SK-N-SH (cell line): ENCODE data around the gene GGA3. TPM values are rescaled to one million over a fixed set of nuclear protein-coding genes. Genes with fewer than 3 reads are reported as not detected.

ENCODE experiments used
- CTCF ChIA-PET: fragments of 300-600, 350-600 bp; formaldehyde crosslinking; extraction: SDS; loops from one replicate; lab custom pipeline; 2021; lab: Yijun Ruan, JAX
- POLR2A ChIA-PET: fragments of 350-600 bp; sonication (Branson Sonifier 250); formaldehyde crosslinking; extraction: SDS; loops from one replicate; lab custom pipeline; 2020; ENCODE audit warnings: antibody characterized with exemption, inconsistent platforms; lab: Yijun Ruan, JAX
- DNase-seq: peaks from one replicate; pipeline ENCODE4 v3.0.0; 2012
- H2AFZ ChIP-seq: fragments of 200-600 bp; sonication (generic); 2 replicates; pipeline ENCODE4 v1.8.1; 2016; ENCODE audit warnings: antibody characterized with exemption, mild to moderate bottlenecking, low read depth
- H3F3A ChIP-seq: fragments of 200-600 bp; sonication (generic); replicated peaks from 2 replicates; pipeline ENCODE3; 2016; ENCODE audit warnings: antibody characterized with exemption, mild to moderate bottlenecking; ENCODE audit not compliant: insufficient read depth
- H3K27ac ChIP-seq, 2 experiments: fragments of 200-500 bp in 1 of 2; fragments of 200-600 bp in 1 of 2; sonication (Bioruptor generic) in 1 of 2; sonication (generic), shearing (Covaris generic) in 1 of 2; 2 replicates each; pipeline versions ENCODE4 v1.5.1 to v1.6.1; 2014 to 2016; ENCODE audit warnings: low read depth in 2 of 2, inconsistent platforms in 1 of 2, low read length in 1 of 2, mild to moderate bottlenecking in 1 of 2, mixed read lengths in 1 of 2
- H3K27me3 ChIP-seq: fragments of 200-600 bp; sonication (generic), shearing (Covaris generic); 2 replicates; pipeline ENCODE4 v1.6.1; 2016; ENCODE audit warnings: mixed run types; ENCODE audit not compliant: insufficient read depth
- H3K36me3 ChIP-seq, 2 experiments: fragments of 200-500 bp in 1 of 2; fragments of 200-600 bp in 1 of 2; sonication (Bioruptor generic) in 1 of 2; sonication (generic) in 1 of 2; replicated peaks in 1 of 2; 2 replicates each; pipeline versions ENCODE3 to v1.5.1; 2014 to 2016; ENCODE audit warnings: low read length in 1 of 2, mild to moderate bottlenecking in 1 of 2; ENCODE audit not compliant: insufficient read depth in 2 of 2, control insufficient read depth in 1 of 2
- H3K4me1 ChIP-seq, 2 experiments: fragments of 200-500 bp in 1 of 2; fragments of 200-600 bp in 1 of 2; sonication (Bioruptor generic) in 1 of 2; sonication (generic), shearing (Covaris generic) in 1 of 2; 2 replicates each; pipeline versions ENCODE4 v1.5.1 to v1.6.1; 2014 to 2016; ENCODE audit warnings: low read depth in 1 of 2, low read length in 1 of 2, mixed run types in 1 of 2; ENCODE audit not compliant: insufficient read depth in 2 of 2, control insufficient read depth in 1 of 2
- H3K4me2 ChIP-seq: fragments of 200-600 bp; sonication (generic), shearing (Covaris generic); 2 replicates; pipeline ENCODE4 v1.6.1; 2017; ENCODE audit warnings: mixed run types
- H3K4me3 ChIP-seq, 2 experiments: fragments of 200-500 bp in 1 of 2; fragments of 200-600 bp in 1 of 2; sonication (Bioruptor generic) in 1 of 2; sonication (generic), shearing (Covaris generic) in 1 of 2; 2 replicates each; pipeline versions ENCODE4 v1.5.1 to v1.8.1; 2014 to 2016; ENCODE audit warnings: low read depth in 2 of 2, inconsistent platforms in 1 of 2, low read length in 1 of 2, mild to moderate bottlenecking in 1 of 2, mixed read lengths in 1 of 2, moderate library complexity in 1 of 2
- H3K79me2 ChIP-seq: fragments of 200-600 bp; sonication (generic); 2 replicates; pipeline ENCODE4 v1.8.1; 2017; ENCODE audit warnings: mild to moderate bottlenecking; ENCODE audit not compliant: insufficient read depth
- H3K9ac ChIP-seq: fragments of 200-600 bp; sonication (generic); 2 replicates; pipeline ENCODE4 v1.6.1; 2017; ENCODE audit warnings: mixed run types
- H3K9me2 ChIP-seq: fragments of 200-600 bp; sonication (generic); 2 replicates; pipeline ENCODE4 v1.6.1; 2017; ENCODE audit warnings: mixed run types
- H3K9me3 ChIP-seq: fragments of 200-600 bp; sonication (generic); 2 replicates; pipeline ENCODE4 v1.6.1; 2017; ENCODE audit warnings: mixed run types, mild to moderate bottlenecking, moderate library complexity
- H4K20me1 ChIP-seq: fragments of 200-600 bp; sonication (generic); 2 replicates; pipeline ENCODE4 v1.6.1; 2017; ENCODE audit warnings: mild to moderate bottlenecking, mixed run types; ENCODE audit not compliant: insufficient read depth
- EP300 ChIP-seq, 2 experiments: IDR thresholded peaks; 2 replicates each; pipeline versions ENCODE4 v1.4.0 to v1.6.1; 2012; ENCODE audit warnings: borderline replicate concordance in 1 of 2, low read depth in 1 of 2, low read length in 1 of 2
- FOSL2 ChIP-seq: IDR thresholded peaks from 2 replicates; pipeline ENCODE4 v1.4.0; 2012; ENCODE audit warnings: low read depth, mild to moderate bottlenecking, moderate library complexity, borderline replicate concordance
- GABPA ChIP-seq: IDR thresholded peaks from 2 replicates; pipeline ENCODE4 v1.4.0; 2012; ENCODE audit warnings: low read depth, mild to moderate bottlenecking
- JUND ChIP-seq: IDR thresholded peaks from 2 replicates; pipeline ENCODE4 v1.4.0; 2012
- MXI1 ChIP-seq: IDR thresholded peaks from 2 replicates; pipeline ENCODE4 v1.6.1; 2012; ENCODE audit warnings: mild to moderate bottlenecking, low read depth, low read length, improper control_type of control experiment
- NFIC ChIP-seq: IDR thresholded peaks from 2 replicates; pipeline ENCODE4 v1.4.0; 2012; ENCODE audit warnings: borderline replicate concordance
- RAD21 ChIP-seq: IDR thresholded peaks from 2 replicates; pipeline ENCODE4 v1.6.1; 2012; ENCODE audit warnings: mild to moderate bottlenecking, low read length
- SIN3A ChIP-seq: IDR thresholded peaks from 2 replicates; pipeline ENCODE4 v1.6.1; 2012; ENCODE audit warnings: low read depth, mild to moderate bottlenecking, low read length, moderate library complexity, borderline replicate concordance
- TAF1 ChIP-seq: IDR thresholded peaks from 2 replicates; pipeline ENCODE4 v1.6.1; 2012; ENCODE audit warnings: low read depth, mild to moderate bottlenecking, low read length, moderate library complexity, borderline replicate concordance
- TCF12 ChIP-seq: IDR thresholded peaks from 2 replicates; pipeline ENCODE4 v1.4.0; 2012
- YY1 ChIP-seq: IDR thresholded peaks from 2 replicates; pipeline ENCODE4 v1.4.0; 2012; ENCODE audit warnings: low read depth, mild to moderate bottlenecking
- WGBS: methylation state at CpG from one replicate; pipeline ENCODE4 v1.1.6; 2017; ENCODE audit warnings: low lambda C conversion rate; 5-methylcytosine and 5-hydroxymethylcytosine counted together
- polyA plus RNA-seq, 3 experiments: library from polyadenylated mRNA; depleted of rRNA; stranded (reverse); fragments of >200 nt; gene quantifications; 2 replicates each; pipeline ENCODE4 v1.2.3, GENCODE V29; 2012
- TF ChIP-seq, protein P1 (sequence below): IDR thresholded peaks from 2 replicates; pipeline ENCODE4 v1.4.0; 2012; ENCODE audit warnings: low read depth, borderline replicate concordance
- TF ChIP-seq, protein P2 (sequence below): IDR thresholded peaks from 2 replicates; pipeline ENCODE4 v1.6.1; 2012; ENCODE audit warnings: mild to moderate bottlenecking, low read depth, low read length, moderate library complexity
- TF ChIP-seq, protein P3 (sequence below): IDR thresholded peaks from 2 replicates; pipeline ENCODE4; 2012
- TF ChIP-seq, protein P4 (sequence below): IDR thresholded peaks from 2 replicates; pipeline ENCODE4 v1.4.0; 2012; ENCODE audit warnings: low read depth
- TF ChIP-seq, protein P5 (sequence below): fragments of 150-350 bp; IDR thresholded peaks from 2 replicates; pipeline ENCODE4 v1.6.1; 2017; ENCODE audit warnings: antibody characterized with exemption, low read length, low read depth, borderline replicate concordance

GGA3 gene
- polyA plus RNA-seq, 1 of the 3 experiments (the other 2 are of a cell fraction) = 42.5 TPM

DNA sequence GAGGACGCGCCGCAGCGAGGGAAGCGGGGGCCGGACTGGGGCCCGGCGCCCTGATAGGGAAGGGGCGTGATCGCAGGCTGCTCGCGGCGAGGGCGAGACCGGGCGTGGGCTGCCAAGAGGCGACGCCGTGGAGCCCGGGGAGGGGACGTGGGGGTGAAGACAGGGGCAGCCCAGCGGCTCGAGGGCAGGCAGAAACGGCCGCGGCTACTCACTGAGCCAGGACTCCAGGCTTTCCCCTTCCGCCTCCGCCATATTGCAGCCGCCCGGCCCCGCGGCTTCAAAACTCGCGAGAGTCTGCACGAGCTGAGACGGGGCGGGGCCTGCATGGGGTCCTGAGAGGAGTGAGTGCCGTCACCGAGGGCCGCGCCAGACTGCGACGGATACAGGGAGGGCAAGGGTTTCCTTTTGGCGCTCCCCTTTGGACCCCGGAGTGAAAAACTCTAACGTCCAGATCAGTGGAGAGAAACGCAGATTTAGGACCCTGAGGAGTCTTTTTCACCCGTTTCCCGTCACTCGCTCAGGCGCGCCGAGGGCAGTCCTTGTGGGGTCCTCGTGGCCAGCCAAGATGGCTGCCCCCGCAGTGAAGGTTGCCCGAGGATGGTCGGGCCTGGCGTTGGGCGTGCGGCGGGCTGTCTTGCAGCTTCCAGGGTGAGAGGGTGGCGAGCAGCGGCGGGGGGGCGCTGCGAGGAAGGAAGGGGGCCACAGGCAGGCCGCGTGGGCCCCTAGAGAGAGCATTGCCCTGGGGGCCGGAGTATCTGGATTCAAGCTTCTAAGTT, at the start of gene GGA3, which contains the start of gene MRPS7 (continued):
- TF ChIP-seq YY1 = peak; percentile 97
- TF ChIP-seq, protein P1, sequence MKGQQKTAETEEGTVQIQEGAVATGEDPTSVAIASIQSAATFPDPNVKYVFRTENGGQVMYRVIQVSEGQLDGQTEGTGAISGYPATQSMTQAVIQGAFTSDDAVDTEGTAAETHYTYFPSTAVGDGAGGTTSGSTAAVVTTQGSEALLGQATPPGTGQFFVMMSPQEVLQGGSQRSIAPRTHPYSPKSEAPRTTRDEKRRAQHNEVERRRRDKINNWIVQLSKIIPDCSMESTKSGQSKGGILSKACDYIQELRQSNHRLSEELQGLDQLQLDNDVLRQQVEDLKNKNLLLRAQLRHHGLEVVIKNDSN = no peak
- no peak for TF ChIP-seq RAD21
- peak; percentile 40; the same call in 1 of the 2 replicates for TF ChIP-seq GABPA
- no peak for TF ChIP-seq NFIC
- TF ChIP-seq, protein P2, sequence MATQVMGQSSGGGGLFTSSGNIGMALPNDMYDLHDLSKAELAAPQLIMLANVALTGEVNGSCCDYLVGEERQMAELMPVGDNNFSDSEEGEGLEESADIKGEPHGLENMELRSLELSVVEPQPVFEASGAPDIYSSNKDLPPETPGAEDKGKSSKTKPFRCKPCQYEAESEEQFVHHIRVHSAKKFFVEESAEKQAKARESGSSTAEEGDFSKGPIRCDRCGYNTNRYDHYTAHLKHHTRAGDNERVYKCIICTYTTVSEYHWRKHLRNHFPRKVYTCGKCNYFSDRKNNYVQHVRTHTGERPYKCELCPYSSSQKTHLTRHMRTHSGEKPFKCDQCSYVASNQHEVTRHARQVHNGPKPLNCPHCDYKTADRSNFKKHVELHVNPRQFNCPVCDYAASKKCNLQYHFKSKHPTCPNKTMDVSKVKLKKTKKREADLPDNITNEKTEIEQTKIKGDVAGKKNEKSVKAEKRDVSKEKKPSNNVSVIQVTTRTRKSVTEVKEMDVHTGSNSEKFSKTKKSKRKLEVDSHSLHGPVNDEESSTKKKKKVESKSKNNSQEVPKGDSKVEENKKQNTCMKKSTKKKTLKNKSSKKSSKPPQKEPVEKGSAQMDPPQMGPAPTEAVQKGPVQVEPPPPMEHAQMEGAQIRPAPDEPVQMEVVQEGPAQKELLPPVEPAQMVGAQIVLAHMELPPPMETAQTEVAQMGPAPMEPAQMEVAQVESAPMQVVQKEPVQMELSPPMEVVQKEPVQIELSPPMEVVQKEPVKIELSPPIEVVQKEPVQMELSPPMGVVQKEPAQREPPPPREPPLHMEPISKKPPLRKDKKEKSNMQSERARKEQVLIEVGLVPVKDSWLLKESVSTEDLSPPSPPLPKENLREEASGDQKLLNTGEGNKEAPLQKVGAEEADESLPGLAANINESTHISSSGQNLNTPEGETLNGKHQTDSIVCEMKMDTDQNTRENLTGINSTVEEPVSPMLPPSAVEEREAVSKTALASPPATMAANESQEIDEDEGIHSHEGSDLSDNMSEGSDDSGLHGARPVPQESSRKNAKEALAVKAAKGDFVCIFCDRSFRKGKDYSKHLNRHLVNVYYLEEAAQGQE = no peak; the same call in 1 of the 2 replicates
- TF ChIP-seq TCF12 = peak; percentile 13; the same call in 1 of the 2 replicates
- TF ChIP-seq SIN3A = peak; percentile 97
- TF ChIP-seq EP300 (IDR thresholded peaks at IDR 0.05; ENCODE audit: borderline replicate concordance in 1 of 2, low read depth in 1 of 2, low read length in 1 of 2) = no peak
- TF ChIP-seq, protein P3, sequence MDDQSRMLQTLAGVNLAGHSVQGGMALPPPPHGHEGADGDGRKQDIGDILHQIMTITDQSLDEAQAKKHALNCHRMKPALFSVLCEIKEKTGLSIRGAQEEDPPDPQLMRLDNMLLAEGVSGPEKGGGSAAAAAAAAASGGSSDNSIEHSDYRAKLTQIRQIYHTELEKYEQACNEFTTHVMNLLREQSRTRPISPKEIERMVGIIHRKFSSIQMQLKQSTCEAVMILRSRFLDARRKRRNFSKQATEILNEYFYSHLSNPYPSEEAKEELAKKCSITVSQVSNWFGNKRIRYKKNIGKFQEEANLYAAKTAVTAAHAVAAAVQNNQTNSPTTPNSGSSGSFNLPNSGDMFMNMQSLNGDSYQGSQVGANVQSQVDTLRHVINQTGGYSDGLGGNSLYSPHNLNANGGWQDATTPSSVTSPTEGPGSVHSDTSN = no peak

DNA sequence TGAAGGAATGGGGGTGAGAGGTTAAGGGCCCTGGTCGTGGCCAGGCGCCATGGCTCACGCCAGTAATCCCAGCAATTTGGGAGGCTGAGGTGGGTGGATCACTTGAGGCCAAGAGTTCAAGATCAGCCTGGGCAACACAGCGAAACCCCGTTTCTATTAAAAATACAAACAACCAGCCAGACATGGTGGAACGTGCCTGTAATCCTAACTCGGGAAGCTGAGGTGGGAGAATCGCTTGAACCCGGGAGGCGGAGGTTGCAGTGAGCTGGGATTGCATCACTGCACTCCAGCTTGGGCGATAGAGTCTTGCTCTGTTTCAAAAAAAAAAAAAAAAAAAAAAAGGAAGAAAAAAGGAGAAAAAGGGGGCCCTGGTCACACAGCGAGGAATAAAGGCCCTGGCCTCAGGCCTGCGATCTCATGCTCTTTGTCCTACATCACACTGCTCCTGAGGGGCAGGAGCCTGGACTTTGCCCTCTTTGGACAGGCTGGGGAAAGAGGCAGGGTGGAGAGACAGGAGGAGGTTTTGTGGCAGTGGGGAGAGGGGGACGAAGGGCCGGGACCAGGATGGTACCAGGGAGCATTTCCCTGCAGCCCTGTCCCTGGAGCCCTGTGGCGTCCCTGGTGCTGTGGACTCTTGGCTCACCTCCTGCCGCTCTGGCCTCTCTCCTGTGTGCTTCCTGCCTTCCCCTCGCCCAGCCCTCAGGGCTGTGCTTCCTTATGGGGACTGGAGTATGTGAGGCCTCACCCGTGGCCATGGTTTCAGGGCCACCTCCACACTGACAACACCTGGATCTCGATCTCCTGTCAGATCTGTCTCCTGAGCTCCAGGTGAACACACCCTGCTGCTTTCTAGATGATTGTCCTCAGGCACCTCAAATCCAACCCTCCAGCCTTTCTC, 47.6 kb upstream of the GGA3 start:
- DNase-seq = no peak
- H3F3A ChIP-seq = no peaks in the 10 kb centered on the region
- H3K4me2 ChIP-seq = no peak overlapping the region
- H3K27ac ChIP-seq = no peak overlapping the region
- WGBS = 89% methylated on average over 20 of the region's 20 CpGs
- no peak overlapping the region for H3K9ac ChIP-seq
- H2AFZ ChIP-seq = no peak overlapping the region
- no peaks in the 10 kb centered on the region for H3K36me3 ChIP-seq
- POLR2A ChIA-PET = no interaction called here
- TF ChIP-seq JUND = no peak
- TF ChIP-seq, protein P4, sequence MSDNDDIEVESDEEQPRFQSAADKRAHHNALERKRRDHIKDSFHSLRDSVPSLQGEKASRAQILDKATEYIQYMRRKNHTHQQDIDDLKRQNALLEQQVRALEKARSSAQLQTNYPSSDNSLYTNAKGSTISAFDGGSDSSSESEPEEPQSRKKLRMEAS = no peak
- TF ChIP-seq GABPA = no peak
- TF ChIP-seq, protein P1 = no peak
- TF ChIP-seq, protein P5, sequence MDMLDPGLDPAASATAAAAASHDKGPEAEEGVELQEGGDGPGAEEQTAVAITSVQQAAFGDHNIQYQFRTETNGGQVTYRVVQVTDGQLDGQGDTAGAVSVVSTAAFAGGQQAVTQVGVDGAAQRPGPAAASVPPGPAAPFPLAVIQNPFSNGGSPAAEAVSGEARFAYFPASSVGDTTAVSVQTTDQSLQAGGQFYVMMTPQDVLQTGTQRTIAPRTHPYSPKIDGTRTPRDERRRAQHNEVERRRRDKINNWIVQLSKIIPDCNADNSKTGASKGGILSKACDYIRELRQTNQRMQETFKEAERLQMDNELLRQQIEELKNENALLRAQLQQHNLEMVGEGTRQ = no peak
- no peak for TF ChIP-seq MXI1
- TF ChIP-seq FOSL2 = no peak
- no peak for TF ChIP-seq TAF1
- TF ChIP-seq, all 33 proteins: peak for 0
- Histone ChIP-seq H3K79me2 (no peaks in the 10 kb centered on the region), H4K20me1 (no peaks in the 10 kb centered on the region), H3K9me2 (no peaks in the 10 kb centered on the region), H3K9me3 (no peaks in the 10 kb centered on the region), H3K27me3 (no peaks in the 10 kb centered on the region), H3K4me1 (no peaks in the 10 kb centered on the region), H3K4me3 (no peak overlapping the region)
- CTCF ChIA-PET = interaction anchor here (0.6 to 6.2 kb wide), 8 partner anchors 9 to 106 kb away, joined by 3 to 45 read pairs (median 4); partner anchors contain the start of gene MIF4GD
